Measurements from ENCODE around the gene VKORC1.

- no peak for TF ChIP-seq EZH2phosphoT487 (IDR thresholded peaks at IDR 0.05; ENCODE audit: borderline replicate concordance, low read length)
- no peak for TF ChIP-seq CTCF (conservative IDR thresholded peaks at IDR 0.05; ENCODE audit: low read depth, low read length)
- TF ChIP-seq EZH2 (IDR thresholded peaks at IDR 0.05; ENCODE audit: low read length, unreplicated experiment): no peak
These were observed 5.4 kb downstream of the VKORC1 start for GRCh38 chr16:31089199-31089598.

Data from PC-3 (cell line).